HEK293 (cell line): Measurements from ENCODE around the gene DRG1.

Source experiments
- CTCF ChIA-PET: fragments of 350-600 bp; formaldehyde crosslinking; extraction: SDS; loops from one replicate; lab custom pipeline; 2021; ENCODE audit warnings: antibody characterized with exemption; lab: Yijun Ruan, JAX
- POLR2A ChIA-PET: fragments of 300-600 bp; formaldehyde crosslinking; extraction: SDS; loops from one replicate; lab custom pipeline; 2020; ENCODE audit warnings: antibody characterized with exemption, inconsistent platforms; lab: Yijun Ruan, JAX
- H3K27ac ChIP-seq: fragments of 200-500 bp; sonication (Bioruptor generic); 2 replicates; pipeline ENCODE4 v1.5.1; 2014; ENCODE audit warnings: low read depth, low read length, control low read depth, inconsistent platforms; ENCODE audit errors: extremely low read depth
- H3K36me3 ChIP-seq, 2 experiments: fragments of 200-500 bp in 1 of 2; sonication (Bioruptor generic) in 1 of 2; 1 replicate in 1 of 2; 2 replicates in 1 of 2; pipeline ENCODE4 v1.5.1; 2014 to 2017; ENCODE audit warnings: inconsistent platforms in 2 of 2, low read length in 2 of 2; ENCODE audit not compliant: control insufficient read depth in 2 of 2, insufficient read depth in 1 of 2
- H3K4me1 ChIP-seq: fragments of 200-500 bp; sonication (Bioruptor generic); 2 replicates; pipeline ENCODE4 v1.5.1; 2014; ENCODE audit warnings: mild to moderate bottlenecking, low read length, inconsistent platforms; ENCODE audit not compliant: control insufficient read depth, insufficient read depth
- H3K4me3 ChIP-seq: 2 replicates; pipeline ENCODE4 v1.5.1; 2011; ENCODE audit warnings: low read depth, mild to moderate bottlenecking, control low read depth, low read length, moderate library complexity
- H3K9me3 ChIP-seq: fragments of 200-500 bp; sonication (Bioruptor generic); 2 replicates; pipeline ENCODE4 v1.5.1; 2014; ENCODE audit warnings: low read depth, low read length, inconsistent platforms; ENCODE audit not compliant: control insufficient read depth, insufficient read depth
- GLIS1 ChIP-seq: fragments of 450-650 bp; formaldehyde crosslinking; IDR thresholded peaks from 2 replicates; pipeline ENCODE4 v1.5.1; 2016; ENCODE audit warnings: missing biosample characterization, missing genetic modification characterization
- KLF7 ChIP-seq: fragments of 450-650 bp; formaldehyde crosslinking; IDR thresholded peaks from 2 replicates; pipeline ENCODE4 v1.5.1; 2016; ENCODE audit warnings: missing biosample characterization, missing genetic modification characterization, borderline replicate concordance
- RBAK ChIP-seq: fragments of 450-650 bp; formaldehyde crosslinking; IDR thresholded peaks from 2 replicates; pipeline ENCODE4 v1.5.1; 2016; ENCODE audit warnings: missing biosample characterization, missing genetic modification characterization
- ZBTB48 ChIP-seq: fragments of 450-650 bp; formaldehyde crosslinking; IDR thresholded peaks from 2 replicates; pipeline ENCODE4 v1.5.1; 2016; ENCODE audit warnings: missing biosample characterization, missing genetic modification characterization
- ZNF132 ChIP-seq: fragments of 450-650 bp; formaldehyde crosslinking; IDR thresholded peaks from 2 replicates; pipeline ENCODE4 v1.5.1; 2017; ENCODE audit warnings: missing biosample characterization, missing genetic modification characterization, borderline replicate concordance
- ZNF292 ChIP-seq: fragments of 450-650 bp; formaldehyde crosslinking; IDR thresholded peaks from 2 replicates; pipeline ENCODE4 v1.5.1; 2016; ENCODE audit warnings: low read depth, missing biosample characterization, missing genetic modification characterization, borderline replicate concordance
- ZNF341 ChIP-seq: fragments of 450-650 bp; formaldehyde crosslinking; IDR thresholded peaks from 2 replicates; pipeline ENCODE4; 2016; ENCODE audit warnings: low read depth, missing biosample characterization, missing genetic modification characterization
- ZNF366 ChIP-seq: fragments of 450-650 bp; formaldehyde crosslinking; conservative IDR thresholded peaks from 2 replicates; pipeline ENCODE4 v1.5.1; 2016; ENCODE audit warnings: missing biosample characterization, missing genetic modification characterization
- ZNF391 ChIP-seq: fragments of 450-650 bp; formaldehyde crosslinking; IDR thresholded peaks from 2 replicates; pipeline ENCODE4 v1.5.1; 2016; ENCODE audit warnings: low read depth, missing biosample characterization, missing genetic modification characterization, borderline replicate concordance
- ZNF416 ChIP-seq: fragments of 450-650 bp; formaldehyde crosslinking; IDR thresholded peaks from 2 replicates; pipeline ENCODE4 v1.5.1; 2016; ENCODE audit warnings: missing biosample characterization, missing genetic modification characterization
- ZNF426 ChIP-seq: fragments of 450-650 bp; formaldehyde crosslinking; IDR thresholded peaks from 2 replicates; pipeline ENCODE4 v1.5.1; 2017; ENCODE audit warnings: missing biosample characterization, missing genetic modification characterization, mild to moderate bottlenecking, inconsistent platforms, moderate library complexity
- ZNF433 ChIP-seq: fragments of 450-650 bp; formaldehyde crosslinking; IDR thresholded peaks from 2 replicates; pipeline ENCODE4 v1.5.1; 2016; ENCODE audit warnings: missing biosample characterization, missing genetic modification characterization, low read depth
- ZNF548 ChIP-seq: fragments of 450-650 bp; formaldehyde crosslinking; IDR thresholded peaks from 2 replicates; pipeline ENCODE4 v1.5.1; 2016; ENCODE audit warnings: missing biosample characterization, missing genetic modification characterization
- ZNF561 ChIP-seq: fragments of 450-650 bp; IDR thresholded peaks from 2 replicates; pipeline ENCODE4 v1.5.1; 2018; ENCODE audit warnings: missing biosample characterization, missing genetic modification characterization, borderline replicate concordance
- TF ChIP-seq, protein P1 (sequence below): fragments of 450-650 bp; formaldehyde crosslinking; optimal IDR thresholded peaks from 2 replicates; pipeline ENCODE3; 2016; ENCODE audit warnings: missing biosample characterization, mild to moderate bottlenecking, missing genetic modification characterization
- TF ChIP-seq, protein P2 (sequence below): fragments of 450-650 bp; formaldehyde crosslinking; IDR thresholded peaks from 2 replicates; pipeline ENCODE4 v1.5.1; 2016; ENCODE audit warnings: missing biosample characterization, missing genetic modification characterization
- TF ChIP-seq, protein P3 (sequence below): fragments of 450-650 bp; formaldehyde crosslinking; IDR thresholded peaks from 2 replicates; pipeline ENCODE4 v1.5.1; 2016; ENCODE audit warnings: missing biosample characterization, missing genetic modification characterization
- TF ChIP-seq, protein P4 (sequence below): fragments of 450-650 bp; formaldehyde crosslinking; IDR thresholded peaks from 2 replicates; pipeline ENCODE4 v1.5.1; 2016; ENCODE audit warnings: missing biosample characterization, missing genetic modification characterization
- TF ChIP-seq, protein P5 (sequence below): fragments of 450-650 bp; formaldehyde crosslinking; IDR thresholded peaks from 2 replicates; pipeline ENCODE4 v1.5.1; 2017; ENCODE audit warnings: missing biosample characterization, missing genetic modification characterization

DRG1 gene

GRCh38 chr22:31443516-31443915, 44.1 kb downstream of the DRG1 start:
- Histone ChIP-seq H3K4me1 (no peaks in the 10 kb centered on the region), H3K27ac (no peak overlapping the region), H3K9me3 (no peaks in the 10 kb centered on the region), H3K36me3 (peaks cover 60 to 100% of the 10 kb centered on the region in 2 experiments), H3K4me3 (no peak overlapping the region)
- ChIA-PET POLR2A (interaction anchor here (0.7 kb wide), 1 partner anchor 93 kb away, joined by 3 read pairs; no protein-coding TSS in a partner anchor), CTCF (interaction anchor here (1.2 kb wide), 1 partner anchor 8 kb away, joined by 5 read pairs; no protein-coding TSS in a partner anchor)
- TF ChIP-seq ZNF561 (tag by site-specific recombination) (no peak), ZNF416 (no peak), ZNF426 (tag by site-specific recombination) (no peak)
- TF ChIP-seq, protein P1, sequence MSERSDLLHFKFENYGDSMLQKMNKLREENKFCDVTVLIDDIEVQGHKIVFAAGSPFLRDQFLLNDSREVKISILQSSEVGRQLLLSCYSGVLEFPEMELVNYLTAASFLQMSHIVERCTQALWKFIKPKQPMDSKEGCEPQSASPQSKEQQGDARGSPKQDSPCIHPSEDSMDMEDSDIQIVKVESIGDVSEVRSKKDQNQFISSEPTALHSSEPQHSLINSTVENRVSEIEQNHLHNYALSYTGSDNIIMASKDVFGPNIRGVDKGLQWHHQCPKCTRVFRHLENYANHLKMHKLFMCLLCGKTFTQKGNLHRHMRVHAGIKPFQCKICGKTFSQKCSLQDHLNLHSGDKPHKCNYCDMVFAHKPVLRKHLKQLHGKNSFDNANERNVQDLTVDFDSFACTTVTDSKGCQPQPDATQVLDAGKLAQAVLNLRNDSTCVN: no peak
- TF ChIP-seq, protein P2, sequence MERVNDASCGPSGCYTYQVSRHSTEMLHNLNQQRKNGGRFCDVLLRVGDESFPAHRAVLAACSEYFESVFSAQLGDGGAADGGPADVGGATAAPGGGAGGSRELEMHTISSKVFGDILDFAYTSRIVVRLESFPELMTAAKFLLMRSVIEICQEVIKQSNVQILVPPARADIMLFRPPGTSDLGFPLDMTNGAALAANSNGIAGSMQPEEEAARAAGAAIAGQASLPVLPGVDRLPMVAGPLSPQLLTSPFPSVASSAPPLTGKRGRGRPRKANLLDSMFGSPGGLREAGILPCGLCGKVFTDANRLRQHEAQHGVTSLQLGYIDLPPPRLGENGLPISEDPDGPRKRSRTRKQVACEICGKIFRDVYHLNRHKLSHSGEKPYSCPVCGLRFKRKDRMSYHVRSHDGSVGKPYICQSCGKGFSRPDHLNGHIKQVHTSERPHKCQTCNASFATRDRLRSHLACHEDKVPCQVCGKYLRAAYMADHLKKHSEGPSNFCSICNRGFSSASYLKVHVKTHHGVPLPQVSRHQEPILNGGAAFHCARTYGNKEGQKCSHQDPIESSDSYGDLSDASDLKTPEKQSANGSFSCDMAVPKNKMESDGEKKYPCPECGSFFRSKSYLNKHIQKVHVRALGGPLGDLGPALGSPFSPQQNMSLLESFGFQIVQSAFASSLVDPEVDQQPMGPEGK (tag by site-specific recombination): no peak

DNA sequence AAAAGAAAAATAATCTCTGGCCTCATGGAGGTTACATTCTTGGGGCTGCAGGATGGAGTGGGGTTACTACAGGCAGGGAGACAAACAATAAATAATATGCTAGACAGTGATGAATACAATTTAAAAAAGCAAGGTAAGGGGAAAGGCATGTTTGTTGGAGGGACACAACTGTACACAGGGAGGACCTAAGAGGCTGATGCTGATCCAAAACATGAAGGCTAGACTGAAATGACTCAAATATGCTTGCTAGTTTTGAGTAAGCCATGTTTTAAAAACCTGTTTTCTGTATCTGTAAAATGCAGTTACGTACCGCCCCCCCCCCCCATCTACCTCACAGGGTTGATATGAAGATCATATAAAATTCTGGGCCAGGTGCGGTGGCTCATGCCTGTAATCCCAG, 46.2 kb downstream of the DRG1 start:
- no peak overlapping the region for H3K4me3 ChIP-seq
- H3K9me3 ChIP-seq: no peaks in the 10 kb centered on the region
- TF ChIP-seq ZNF391 (tag by site-specific recombination): no peak
- TF ChIP-seq ZNF132 (tag by site-specific recombination): no peak
- no peak for TF ChIP-seq ZNF548 (tag by site-specific recombination)
- no peak for TF ChIP-seq ZNF433
- no peak for TF ChIP-seq KLF7 (tag by site-specific recombination)
- TF ChIP-seq GLIS1: no peak
- TF ChIP-seq, protein P3, sequence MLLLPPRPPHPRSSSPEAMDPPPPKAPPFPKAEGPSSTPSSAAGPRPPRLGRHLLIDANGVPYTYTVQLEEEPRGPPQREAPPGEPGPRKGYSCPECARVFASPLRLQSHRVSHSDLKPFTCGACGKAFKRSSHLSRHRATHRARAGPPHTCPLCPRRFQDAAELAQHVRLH (tag by site-specific recombination): no peak
- no peak overlapping the region for H3K27ac ChIP-seq
- H3K36me3 ChIP-seq: peaks cover 63 to 98% of the 10 kb centered on the region in 2 experiments
- ChIA-PET CTCF (no interaction called here), POLR2A (interaction anchor here (1.0 kb wide), 1 partner anchor 11 kb away, joined by 3 read pairs; no protein-coding TSS in a partner anchor)
- H3K4me1 ChIP-seq: no peaks in the 10 kb centered on the region

DNA sequence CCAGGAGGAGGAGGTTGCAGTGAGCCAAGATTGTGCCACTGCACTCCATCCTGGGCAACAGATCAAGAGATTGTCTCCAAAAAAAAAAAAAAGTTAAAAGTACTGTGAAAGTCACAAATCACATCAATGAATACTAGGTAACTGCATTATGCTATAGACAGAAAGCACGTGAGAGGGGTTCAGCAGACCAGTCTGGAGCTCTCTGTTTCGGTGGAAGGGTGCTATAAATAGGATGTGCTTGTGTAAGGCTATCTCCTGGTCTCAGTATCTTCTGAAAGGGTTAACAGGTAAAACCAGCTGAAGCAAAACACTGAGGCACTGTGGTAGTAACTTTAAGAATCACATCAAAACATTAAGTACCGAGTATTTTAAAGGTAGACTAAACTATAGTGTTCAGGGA, 46.8 kb downstream of the DRG1 start:
- TF ChIP-seq, protein P4, sequence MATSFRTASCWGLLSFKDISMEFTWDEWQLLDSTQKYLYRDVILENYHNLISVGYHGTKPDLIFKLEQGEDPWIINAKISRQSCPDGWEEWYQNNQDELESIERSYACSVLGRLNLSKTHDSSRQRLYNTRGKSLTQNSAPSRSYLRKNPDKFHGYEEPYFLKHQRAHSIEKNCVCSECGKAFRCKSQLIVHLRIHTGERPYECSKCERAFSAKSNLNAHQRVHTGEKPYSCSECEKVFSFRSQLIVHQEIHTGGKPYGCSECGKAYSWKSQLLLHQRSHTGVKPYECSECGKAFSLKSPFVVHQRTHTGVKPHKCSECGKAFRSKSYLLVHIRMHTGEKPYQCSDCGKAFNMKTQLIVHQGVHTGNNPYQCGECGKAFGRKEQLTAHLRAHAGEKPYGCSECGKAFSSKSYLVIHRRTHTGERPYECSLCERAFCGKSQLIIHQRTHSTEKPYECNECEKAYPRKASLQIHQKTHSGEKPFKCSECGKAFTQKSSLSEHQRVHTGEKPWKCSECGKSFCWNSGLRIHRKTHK (tag by site-specific recombination): no peak
- TF ChIP-seq ZNF366 (no peak), RBAK (no peak), ZBTB48 (tag by site-specific recombination) (no peak), ZNF292 (tag by site-specific recombination) (no peak), ZNF341 (tag by site-specific recombination) (no peak)
- TF ChIP-seq, protein P5, sequence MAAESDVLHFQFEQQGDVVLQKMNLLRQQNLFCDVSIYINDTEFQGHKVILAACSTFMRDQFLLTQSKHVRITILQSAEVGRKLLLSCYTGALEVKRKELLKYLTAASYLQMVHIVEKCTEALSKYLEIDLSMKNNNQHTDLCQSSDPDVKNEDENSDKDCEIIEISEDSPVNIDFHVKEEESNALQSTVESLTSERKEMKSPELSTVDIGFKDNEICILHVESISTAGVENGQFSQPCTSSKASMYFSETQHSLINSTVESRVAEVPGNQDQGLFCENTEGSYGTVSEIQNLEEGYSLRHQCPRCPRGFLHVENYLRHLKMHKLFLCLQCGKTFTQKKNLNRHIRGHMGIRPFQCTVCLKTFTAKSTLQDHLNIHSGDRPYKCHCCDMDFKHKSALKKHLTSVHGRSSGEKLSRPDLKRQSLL (tag by site-specific recombination): no peak
- Histone ChIP-seq H3K4me3 (no peak overlapping the region), H3K27ac (no peak overlapping the region), H3K9me3 (no peaks in the 10 kb centered on the region), H3K36me3 (peaks cover 61 to 93% of the 10 kb centered on the region in 2 experiments), H3K4me1 (no peaks in the 10 kb centered on the region)
- ChIA-PET CTCF (interaction anchor here (0.8 to 1.0 kb wide), 3 partner anchors 11 to 188 kb away, joined by 4 to 5 read pairs (median 5); no protein-coding TSS in a partner anchor), POLR2A (no interaction called here)
